GM12878 (cell line): ENCODE data around the gene MELTF. TPM values are rescaled to one million over a fixed set of nuclear protein-coding genes. Genes with fewer than 3 reads are reported as not detected.
A peak's percentile ranks its signal among the peaks of the same experiment; 100 is the strongest.

Source experiments
- IRF4 ChIP-seq: IDR thresholded peaks from 2 replicates; pipeline ENCODE4 v1.6.1; 2011; ENCODE audit warnings: low read depth, low read length
- LARP7 ChIP-seq: fragments of 450-650 bp; IDR thresholded peaks from 2 replicates; pipeline ENCODE4 v1.6.1; 2017; ENCODE audit warnings: mild to moderate bottlenecking
- MTA2 ChIP-seq: fragments of 450-650 bp; IDR thresholded peaks from 2 replicates; pipeline ENCODE4 v1.6.1; 2016; ENCODE audit warnings: low read depth, mild to moderate bottlenecking, moderate library complexity
- RAD51 ChIP-seq: fragments of 450-650 bp; IDR thresholded peaks from 2 replicates; pipeline ENCODE4 v1.6.1; 2016; ENCODE audit warnings: moderate library complexity, mild to moderate bottlenecking, inconsistent platforms
- STAT1 ChIP-seq: fragments of 450-650 bp; conservative IDR thresholded peaks from 2 replicates; pipeline ENCODE4 v1.6.1; 2014; ENCODE audit warnings: antibody characterized with exemption, mild to moderate bottlenecking
- STAT3 ChIP-seq: IDR thresholded peaks from 2 replicates; pipeline ENCODE4 v1.6.1; 2011; ENCODE audit warnings: low read depth, low read length, improper control_type of control experiment
- ZNF207 ChIP-seq: fragments of 450-650 bp; IDR thresholded peaks from 2 replicates; pipeline ENCODE4 v1.6.1; 2014; ENCODE audit warnings: antibody characterized with exemption, mild to moderate bottlenecking, borderline replicate concordance
- ZNF592 ChIP-seq: fragments of 450-650 bp; IDR thresholded peaks from 2 replicates; pipeline ENCODE4 v1.6.1; 2017; ENCODE audit warnings: mild to moderate bottlenecking, moderate library complexity
- polyA plus RNA-seq, 11 experiments: library from polyadenylated mRNA; depleted of rRNA in 4 of 11; unstranded in 6 of 11; stranded (reverse) in 5 of 11; fragments of >200 nt; fragmentation: Nextera tagmentation in 4 of 11; fragmentation: Illumina TruSeq in 1 of 11; extraction: Ambion mirVana in 4 of 11; extraction: Trizol in 1 of 11; gene quantifications; 1 replicate in 1 of 11; 2 replicates in 10 of 11; pipeline versions ENCODE4 v1.2.1 to v1.2.3, GENCODE V29; 2011 to 2016; ENCODE audit warnings: inconsistent platforms in 2 of 11, missing spikeins in 2 of 11, low read depth in 1 of 11
- total RNA-seq, 4 experiments: library from RNA; depleted of rRNA in 3 of 4; stranded (reverse); fragments of >200 nt in 3 of 4; fragmentation: Illumina TruSeq in 1 of 4; extraction: Trizol in 1 of 4; gene quantifications; 2 replicates each; pipeline versions ENCODE4 v1.2.1 to v1.2.3, GENCODE V29; 2013 to 2021
- TF ChIP-seq, protein P1 (sequence below): IDR thresholded peaks from 2 replicates; pipeline ENCODE4 v1.6.1; 2012; ENCODE audit warnings: improper control_type of control experiment, low read depth, low read length; ENCODE audit not compliant: insufficient replicate concordance
- TF ChIP-seq, protein P2 (sequence below): fragments of 450-650 bp; IDR thresholded peaks from 2 replicates; pipeline ENCODE4 v1.6.1; 2017; ENCODE audit warnings: mild to moderate bottlenecking

MELTF gene
- total and polyA plus RNA-seq, 10 of the 15 experiments (the other 5 are each of a cell fraction or from before 2014, with no cell fraction given): 0.55 to 49.1 (median 11.1) TPM

- TF ChIP-seq, protein P1, sequence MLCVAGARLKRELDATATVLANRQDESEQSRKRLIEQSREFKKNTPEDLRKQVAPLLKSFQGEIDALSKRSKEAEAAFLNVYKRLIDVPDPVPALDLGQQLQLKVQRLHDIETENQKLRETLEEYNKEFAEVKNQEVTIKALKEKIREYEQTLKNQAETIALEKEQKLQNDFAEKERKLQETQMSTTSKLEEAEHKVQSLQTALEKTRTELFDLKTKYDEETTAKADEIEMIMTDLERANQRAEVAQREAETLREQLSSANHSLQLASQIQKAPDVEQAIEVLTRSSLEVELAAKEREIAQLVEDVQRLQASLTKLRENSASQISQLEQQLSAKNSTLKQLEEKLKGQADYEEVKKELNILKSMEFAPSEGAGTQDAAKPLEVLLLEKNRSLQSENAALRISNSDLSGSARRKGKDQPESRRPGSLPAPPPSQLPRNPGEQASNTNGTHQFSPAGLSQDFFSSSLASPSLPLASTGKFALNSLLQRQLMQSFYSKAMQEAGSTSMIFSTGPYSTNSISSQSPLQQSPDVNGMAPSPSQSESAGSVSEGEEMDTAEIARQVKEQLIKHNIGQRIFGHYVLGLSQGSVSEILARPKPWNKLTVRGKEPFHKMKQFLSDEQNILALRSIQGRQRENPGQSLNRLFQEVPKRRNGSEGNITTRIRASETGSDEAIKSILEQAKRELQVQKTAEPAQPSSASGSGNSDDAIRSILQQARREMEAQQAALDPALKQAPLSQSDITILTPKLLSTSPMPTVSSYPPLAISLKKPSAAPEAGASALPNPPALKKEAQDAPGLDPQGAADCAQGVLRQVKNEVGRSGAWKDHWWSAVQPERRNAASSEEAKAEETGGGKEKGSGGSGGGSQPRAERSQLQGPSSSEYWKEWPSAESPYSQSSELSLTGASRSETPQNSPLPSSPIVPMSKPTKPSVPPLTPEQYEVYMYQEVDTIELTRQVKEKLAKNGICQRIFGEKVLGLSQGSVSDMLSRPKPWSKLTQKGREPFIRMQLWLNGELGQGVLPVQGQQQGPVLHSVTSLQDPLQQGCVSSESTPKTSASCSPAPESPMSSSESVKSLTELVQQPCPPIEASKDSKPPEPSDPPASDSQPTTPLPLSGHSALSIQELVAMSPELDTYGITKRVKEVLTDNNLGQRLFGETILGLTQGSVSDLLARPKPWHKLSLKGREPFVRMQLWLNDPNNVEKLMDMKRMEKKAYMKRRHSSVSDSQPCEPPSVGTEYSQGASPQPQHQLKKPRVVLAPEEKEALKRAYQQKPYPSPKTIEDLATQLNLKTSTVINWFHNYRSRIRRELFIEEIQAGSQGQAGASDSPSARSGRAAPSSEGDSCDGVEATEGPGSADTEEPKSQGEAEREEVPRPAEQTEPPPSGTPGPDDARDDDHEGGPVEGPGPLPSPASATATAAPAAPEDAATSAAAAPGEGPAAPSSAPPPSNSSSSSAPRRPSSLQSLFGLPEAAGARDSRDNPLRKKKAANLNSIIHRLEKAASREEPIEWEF: no peak
- TF ChIP-seq ZNF592: no peak
- no peak for TF ChIP-seq STAT3
- TF ChIP-seq ZNF207: no peak
- TF ChIP-seq MTA2: peak; percentile 37; the same call in 1 of the 2 replicates
- no peak for TF ChIP-seq LARP7
- TF ChIP-seq RAD51: peak; percentile 78
- TF ChIP-seq STAT1: no peak
- TF ChIP-seq, protein P2, sequence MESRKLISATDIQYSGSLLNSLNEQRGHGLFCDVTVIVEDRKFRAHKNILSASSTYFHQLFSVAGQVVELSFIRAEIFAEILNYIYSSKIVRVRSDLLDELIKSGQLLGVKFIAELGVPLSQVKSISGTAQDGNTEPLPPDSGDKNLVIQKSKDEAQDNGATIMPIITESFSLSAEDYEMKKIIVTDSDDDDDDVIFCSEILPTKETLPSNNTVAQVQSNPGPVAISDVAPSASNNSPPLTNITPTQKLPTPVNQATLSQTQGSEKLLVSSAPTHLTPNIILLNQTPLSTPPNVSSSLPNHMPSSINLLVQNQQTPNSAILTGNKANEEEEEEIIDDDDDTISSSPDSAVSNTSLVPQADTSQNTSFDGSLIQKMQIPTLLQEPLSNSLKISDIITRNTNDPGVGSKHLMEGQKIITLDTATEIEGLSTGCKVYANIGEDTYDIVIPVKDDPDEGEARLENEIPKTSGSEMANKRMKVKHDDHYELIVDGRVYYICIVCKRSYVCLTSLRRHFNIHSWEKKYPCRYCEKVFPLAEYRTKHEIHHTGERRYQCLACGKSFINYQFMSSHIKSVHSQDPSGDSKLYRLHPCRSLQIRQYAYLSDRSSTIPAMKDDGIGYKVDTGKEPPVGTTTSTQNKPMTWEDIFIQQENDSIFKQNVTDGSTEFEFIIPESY: no peak
- no peak for TF ChIP-seq IRF4
- TF ChIP-seq, all 136 proteins: peak for 18
These were observed 6.2 kb downstream of the MELTF start (continued) for GRCh38 chr3:197023241-197023997.
